Measurements from ENCODE around the gene VTA1.
"Not testable (repeated sequence)": the region's sequence is repeated elsewhere in the genome, so short reads cannot be mapped to it uniquely, and the experiment has no call there.

The VTA1 gene

GRCh38 chr6:142185641-142186040, 38.6 kb downstream of the VTA1 start:
- no peak for TF ChIP-seq CTCF (IDR thresholded peaks at IDR 0.05; ENCODE audit: insufficient read depth, low read length, poor library complexity, severe bottlenecking)
- DNase-seq (ENCODE audit: extremely low read depth, insufficient read length), result no peak
- Histone ChIP-seq H3K27me3 (replicated peaks; ENCODE audit: control insufficient read depth, insufficient read depth, low read length) (no peaks in the 10 kb centered on the region), H3K4me3 (replicated peaks; ENCODE audit: low read depth, low read length) (no peak overlapping the region), H3K36me3 (ENCODE audit: control insufficient read depth, insufficient read depth, low read length) (no peaks in the 10 kb centered on the region)

GRCh38 chr6:142187209-142187608, 40.1 kb downstream of the VTA1 start:
- DNase-seq (ENCODE audit: extremely low read depth, insufficient read length), result no peak
- TF ChIP-seq CTCF (IDR thresholded peaks at IDR 0.05; ENCODE audit: insufficient read depth, low read length, poor library complexity, severe bottlenecking), result no peak
- no peaks in the 10 kb centered on the region for H3K27me3 ChIP-seq (replicated peaks; ENCODE audit: control insufficient read depth, insufficient read depth, low read length)
- no peaks in the 10 kb centered on the region for H3K36me3 ChIP-seq (ENCODE audit: control insufficient read depth, insufficient read depth, low read length)
- H3K4me3 ChIP-seq (replicated peaks; ENCODE audit: low read depth, low read length), result no peak overlapping the region

- DNase-seq (ENCODE audit: extremely low read depth, insufficient read length); H3K27me3 ChIP-seq (replicated peaks; ENCODE audit: control insufficient read depth, insufficient read depth, low read length); H3K36me3 ChIP-seq (ENCODE audit: control insufficient read depth, insufficient read depth, low read length); H3K4me3 ChIP-seq (replicated peaks; ENCODE audit: low read depth, low read length): not testable (repeated sequence)
- peak; percentile 9 for TF ChIP-seq CTCF (IDR thresholded peaks at IDR 0.05; ENCODE audit: insufficient read depth, low read length, poor library complexity, severe bottlenecking)
These were observed 41.3 kb downstream of the VTA1 start for GRCh38 chr6:142188341-142188740.

- no peaks in the 10 kb centered on the region; the same call in 1 of the 2 replicates for H3K36me3 ChIP-seq (ENCODE audit: control insufficient read depth, insufficient read depth, low read length)
- TF ChIP-seq CTCF (IDR thresholded peaks at IDR 0.05; ENCODE audit: insufficient read depth, low read length, poor library complexity, severe bottlenecking), result no peak
- no peak for DNase-seq (ENCODE audit: extremely low read depth, insufficient read length)
- H3K4me3 ChIP-seq (replicated peaks; ENCODE audit: low read depth, low read length), result no peak overlapping the region
- no peaks in the 10 kb centered on the region for H3K27me3 ChIP-seq (replicated peaks; ENCODE audit: control insufficient read depth, insufficient read depth, low read length)
These were observed 42.0 kb downstream of the VTA1 start for GRCh38 chr6:142189057-142189456.

GRCh38 chr6:142192343-142192742, 45.3 kb downstream of the VTA1 start:
- TF ChIP-seq CTCF (IDR thresholded peaks at IDR 0.05; ENCODE audit: insufficient read depth, low read length, poor library complexity, severe bottlenecking), result no peak
- Histone ChIP-seq H3K27me3 (replicated peaks; ENCODE audit: control insufficient read depth, insufficient read depth, low read length) (no peaks in the 10 kb centered on the region), H3K36me3 (ENCODE audit: control insufficient read depth, insufficient read depth, low read length) (no peaks in the 10 kb centered on the region; the same call in 1 of the 2 replicates), H3K4me3 (replicated peaks; ENCODE audit: low read depth, low read length) (no peak overlapping the region)
- DNase-seq (ENCODE audit: extremely low read depth, insufficient read length), result no peak

GRCh38 chr6:142193621-142194020, 46.6 kb downstream of the VTA1 start:
- Histone ChIP-seq H3K36me3 (ENCODE audit: control insufficient read depth, insufficient read depth, low read length) (no peaks in the 10 kb centered on the region; the same call in 1 of the 2 replicates), H3K27me3 (replicated peaks; ENCODE audit: control insufficient read depth, insufficient read depth, low read length) (no peaks in the 10 kb centered on the region), H3K4me3 (replicated peaks; ENCODE audit: low read depth, low read length) (no peak overlapping the region)
- no peak for DNase-seq (ENCODE audit: extremely low read depth, insufficient read length)
- no peak for TF ChIP-seq CTCF (IDR thresholded peaks at IDR 0.05; ENCODE audit: insufficient read depth, low read length, poor library complexity, severe bottlenecking)
